Measurements from ENCODE around the gene DTX4. TPM values are rescaled to one million over a fixed set of nuclear protein-coding genes. Genes with fewer than 3 reads are reported as not detected.

DTX4 gene
- total and polyA plus RNA-seq, 2 of the 4 experiments (the other 2 are of a cell fraction): 2.7 to 3.0 TPM

- peak overlapping the region; percentile 89 for H3K27ac ChIP-seq (ENCODE audit: insufficient read depth, low read length)
- peak overlapping the region; percentile 78 for H3K4me2 ChIP-seq (ENCODE audit: low read depth, low read length)
- intact Hi-C loops (cut with micrococcal nuclease): loop anchor here (5.0 kb wide), 2 partner anchors 49 to 61 kb away; partner anchors contain the start of gene DTX4
These were observed 49.5 kb downstream of the DTX4 start for GRCh38 chr11:59221441-59221840.

More at GRCh38 chr11:59221441-59221840, 49.5 kb downstream of the DTX4 start:
- H3K9me1 ChIP-seq (ENCODE audit: insufficient read depth, low read length): peaks cover 17% of the 10 kb centered on the region
- H3K23ac ChIP-seq (ENCODE audit: low read depth, low read length): peak overlapping the region; percentile 87; the same call in 1 of the 2 replicates
- DNase-seq (peak; percentile 95), ATAC-seq (ENCODE audit: low read depth) (peak; percentile 88)
- H4K8ac ChIP-seq (ENCODE audit: low read depth in 2 of 2, low read length in 2 of 2): peak overlapping the region; percentile 22 to 64; a peak in 3 of 4 replicates
- H2AK5ac ChIP-seq (ENCODE audit: low read depth, low read length): peak overlapping the region; percentile 61; the same call in 1 of the 2 replicates
- POLR2A ChIA-PET (ENCODE audit: unreplicated experiment): interaction anchor here (0.6 kb wide), 1 partner anchor 1573 kb away, joined by 3 read pairs; no protein-coding TSS in a partner anchor
- peak overlapping the region; percentile 88 for H3K14ac ChIP-seq (replicated peaks; ENCODE audit: low read depth, low read length)
- H3K27me3 ChIP-seq (ENCODE audit: control insufficient read depth, insufficient read depth, low read length): no peaks in the 10 kb centered on the region
- peak overlapping the region; percentile 92 for H3K4ac ChIP-seq (ENCODE audit: low read depth, low read length)
- no peaks in the 10 kb centered on the region for H3K36me3 ChIP-seq (ENCODE audit: control insufficient read depth, insufficient read depth, low read length)
- peak overlapping the region; percentile 74 for H3K56ac ChIP-seq (ENCODE audit: extremely low read depth, insufficient read depth, low read length)
- no peak overlapping the region for H3K4me3 ChIP-seq (ENCODE audit: insufficient read depth, low read depth, low read length)
- dilution Hi-C loops (cut with HindIII; ENCODE audit: low sequenced_read_pairs, unreplicated experiment) (no loop called here), in situ Hi-C loops (cut with MboI; ENCODE audit: low sequenced_read_pairs) (no loop called here)
- H3K79me1 ChIP-seq (ENCODE audit: low read depth in 1 of 2, low read length in 2 of 2): no peaks in the 10 kb centered on the region
- TF ChIP-seq MXI1 (IDR thresholded peaks at IDR 0.05; ENCODE audit: borderline replicate concordance, low read depth, low read length) (no peak), USF2 (IDR thresholded peaks at IDR 0.05; ENCODE audit: low read depth, low read length) (no peak), SMC3 (IDR thresholded peaks at IDR 0.05; ENCODE audit: low read depth, low read length) (peak; percentile 30; the same call in 1 of the 2 replicates), POLR2A (IDR thresholded peaks at IDR 0.05; ENCODE audit: low read depth, low read length) (no peak), NFE2L2 (IDR thresholded peaks at IDR 0.05; ENCODE audit: low read depth, low read length) (no peak), FOS (IDR thresholded peaks at IDR 0.05; ENCODE audit: low read depth, low read length) (peak; percentile 41; the same call in 1 of the 2 replicates), CEBPB (IDR thresholded peaks at IDR 0.05; ENCODE audit: low read depth, low read length) (peak; percentile 74; the same call in 1 of the 2 replicates), RAD21 (IDR thresholded peaks at IDR 0.05; ENCODE audit: low read length) (peak; percentile 48), CTCF (conservative IDR thresholded peaks at IDR 0.05; ENCODE audit: low read depth, low read length) (peak; percentile 53)
- TF ChIP-seq, protein P1, sequence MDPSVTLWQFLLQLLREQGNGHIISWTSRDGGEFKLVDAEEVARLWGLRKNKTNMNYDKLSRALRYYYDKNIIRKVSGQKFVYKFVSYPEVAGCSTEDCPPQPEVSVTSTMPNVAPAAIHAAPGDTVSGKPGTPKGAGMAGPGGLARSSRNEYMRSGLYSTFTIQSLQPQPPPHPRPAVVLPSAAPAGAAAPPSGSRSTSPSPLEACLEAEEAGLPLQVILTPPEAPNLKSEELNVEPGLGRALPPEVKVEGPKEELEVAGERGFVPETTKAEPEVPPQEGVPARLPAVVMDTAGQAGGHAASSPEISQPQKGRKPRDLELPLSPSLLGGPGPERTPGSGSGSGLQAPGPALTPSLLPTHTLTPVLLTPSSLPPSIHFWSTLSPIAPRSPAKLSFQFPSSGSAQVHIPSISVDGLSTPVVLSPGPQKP (IDR thresholded peaks at IDR 0.05; ENCODE audit: borderline replicate concordance, low read depth, low read length): no peak
- no peaks in the 10 kb centered on the region for H4K20me1 ChIP-seq (ENCODE audit: insufficient read depth, low read length)
- peak overlapping the region; percentile 97 for H2BK20ac ChIP-seq (ENCODE audit: low read depth, low read length)
- H2BK120ac ChIP-seq (ENCODE audit: low read depth, low read length): peak overlapping the region; percentile 96
- peak overlapping the region; percentile 87; the same call in 2 of the 3 replicates for H2BK15ac ChIP-seq (ENCODE audit: low read depth, low read length)
- CTCF ChIA-PET: interaction anchor here (0.6 to 1.4 kb wide), 9 partner anchors 15 to 209 kb away, joined by 3 to 8 read pairs (median 3); partner anchors contain the start of gene DTX4
- no TSS peak for BruUV-seq (replicated peaks)
- H3K4me1 ChIP-seq (ENCODE audit: control insufficient read depth, insufficient read depth, low read length): peaks cover 29% of the 10 kb centered on the region
- H2BK5ac ChIP-seq (ENCODE audit: low read depth, low read length, poor library complexity, severe bottlenecking): peak overlapping the region; percentile 91
- peak overlapping the region; percentile 74 for H2AFZ ChIP-seq (replicated peaks; ENCODE audit: low read length, poor library complexity)
- H4K5ac ChIP-seq (ENCODE audit: low read depth, low read length): peak overlapping the region; percentile 96; the same call in 1 of the 2 replicates
- peak overlapping the region; percentile 93 for H4K91ac ChIP-seq (ENCODE audit: insufficient read depth, low read depth, low read length)
- H3K18ac ChIP-seq (ENCODE audit: low read depth, low read length): peak overlapping the region; percentile 99; the same call in 1 of the 2 replicates
- no CpG with 5 or more reads among the region's 4 CpGs for WGBS, 2 experiments (ENCODE audit: extremely low coverage in 2 of 2, insufficient read length in 1 of 2)
- no peaks in the 10 kb centered on the region for H3K9me3 ChIP-seq (ENCODE audit: control insufficient read depth, insufficient read depth, low read length)
- H3K9ac ChIP-seq (ENCODE audit: low read depth, low read length): no peak overlapping the region
- H2AK9ac ChIP-seq (replicated peaks; ENCODE audit: low read depth, low read length, poor library complexity): no peak overlapping the region
